ENCODE data around the gene IZUMO1.
"Not testable (repeated sequence)": the region's sequence is repeated elsewhere in the genome, so short reads cannot be mapped to it uniquely, and the experiment has no call there.

IZUMO1 gene

GRCh38 chr19:48718106-48718505 lies 28.6 kb downstream of the IZUMO1 start:
- H3K4me3 ChIP-seq (ENCODE audit: low read length); DNase-seq (ENCODE audit: low read depth, low spot score): not testable (repeated sequence)

- no peak for DNase-seq (ENCODE audit: low read depth, low spot score)
- H3K4me3 ChIP-seq (ENCODE audit: low read length), result no peak overlapping the region
Observed at GRCh38 chr19:48716562-48717291, 30.0 kb downstream of the IZUMO1 start.

- DNase-seq (ENCODE audit: low read depth, low spot score), result no peak
- H3K4me3 ChIP-seq (ENCODE audit: low read length), result no peak overlapping the region
Observed at GRCh38 chr19:48715681-48716171, 31.0 kb downstream of the IZUMO1 start.

GRCh38 chr19:48714759-48715675 lies 31.7 kb downstream of the IZUMO1 start:
- DNase-seq (ENCODE audit: low read depth, low spot score), result no peak
- peak overlapping the region; percentile 73 for H3K4me3 ChIP-seq (ENCODE audit: low read length)

GRCh38 chr19:48713864-48714755 lies 32.6 kb downstream of the IZUMO1 start:
- H3K4me3 ChIP-seq (ENCODE audit: low read length), result peak overlapping the region; percentile 84
- peak; percentile 99 for DNase-seq (ENCODE audit: low read depth, low spot score)

GRCh38 chr19:48713041-48713863 lies 33.5 kb downstream of the IZUMO1 start:
- DNase-seq (ENCODE audit: low read depth, low spot score), result peak; percentile 33
- peak overlapping the region; percentile 84 for H3K4me3 ChIP-seq (ENCODE audit: low read length)

- DNase-seq (ENCODE audit: low read depth, low spot score), result no peak
- no peak overlapping the region for H3K4me3 ChIP-seq (ENCODE audit: low read length)
Observed at GRCh38 chr19:48711106-48711662, 35.5 kb downstream of the IZUMO1 start.

GRCh38 chr19:48708471-48708870 lies 38.2 kb downstream of the IZUMO1 start:
- no peak overlapping the region for H3K4me3 ChIP-seq (ENCODE audit: low read length)
- no peak for DNase-seq (ENCODE audit: low read depth, low spot score)

GRCh38 chr19:48705431-48705830 lies 41.3 kb downstream of the IZUMO1 start:
- no peak for DNase-seq (ENCODE audit: low read depth, low spot score)
- H3K4me3 ChIP-seq (ENCODE audit: low read length), result no peak overlapping the region

GRCh38 chr19:48703316-48703715 lies 43.4 kb downstream of the IZUMO1 start:
- no peak for DNase-seq (ENCODE audit: low read depth, low spot score)
- H3K4me3 ChIP-seq (ENCODE audit: low read length), result no peak overlapping the region

- no peak for DNase-seq (ENCODE audit: low read depth, low spot score)
- H3K4me3 ChIP-seq (ENCODE audit: low read length), result no peak overlapping the region
Observed at GRCh38 chr19:48702701-48703100, 44.0 kb downstream of the IZUMO1 start.

- H3K4me3 ChIP-seq (ENCODE audit: low read length), result no peak overlapping the region
- DNase-seq (ENCODE audit: low read depth, low spot score), result peak; percentile 58
Observed at GRCh38 chr19:48698046-48698445, 48.7 kb downstream of the IZUMO1 start.

GRCh38 chr19:48696353-48697010 lies 50.2 kb downstream of the IZUMO1 start:
- no peak overlapping the region for H3K4me3 ChIP-seq (ENCODE audit: low read length)
- DNase-seq (ENCODE audit: low read depth, low spot score), result no peak

- DNase-seq (ENCODE audit: low read depth, low spot score), result no peak
Observed at GRCh38 chr19:48695743-48696352, 50.9 kb downstream of the IZUMO1 start, which contains the start of gene FUT2. FUT2 (plus strand) TSS chr19:48695971; CDS start chr19:48702957, 6,986 bp downstream.

GRCh38 chr19:48693629-48694028 lies 53.1 kb downstream of the IZUMO1 start:
- not testable (repeated sequence) for DNase-seq (ENCODE audit: low read depth, low spot score); H3K4me3 ChIP-seq (ENCODE audit: low read length)

More at GRCh38 chr19:48695743-48696352, 50.9 kb downstream of the IZUMO1 start, which contains the start of gene FUT2:
- no peak within 1 kb of the TSS for H3K4me3 ChIP-seq (ENCODE audit: low read length)

Data from Jurkat, Clone E6-1 (cell line).